BE2C (cell line): ENCODE results near the gene AUH.
"Not testable (repeated sequence)": the region's sequence is repeated elsewhere in the genome, so short reads cannot be mapped to it uniquely, and the experiment has no call there.

Source experiments
- DNase-seq: peaks from one replicate; pipeline ENCODE4 v3.0.0-alpha.2; 2020
- H3K27me3 ChIP-seq: fragments of 250-450 bp; sonication (Bioruptor Pico); 2 replicates; pipeline ENCODE4 v1.5.1; 2020; ENCODE audit warnings: mild to moderate bottlenecking
- H3K36me3 ChIP-seq: fragments of 250-450 bp; sonication (Bioruptor Pico); 2 replicates; pipeline ENCODE4 v1.5.1; 2020; ENCODE audit warnings: mild to moderate bottlenecking
- H3K4me1 ChIP-seq: fragments of 250-450 bp; sonication (Bioruptor Pico); 2 replicates; pipeline ENCODE4 v1.5.1; 2020
- H3K4me3 ChIP-seq: 2 replicates; pipeline ENCODE4 v1.5.1; 2011; ENCODE audit warnings: low read depth, low read length
- H3K9me3 ChIP-seq: fragments of 250-450 bp; sonication (Bioruptor Pico); 2 replicates; pipeline ENCODE4 v1.5.1; 2020
- TF ChIP-seq, protein P1 (sequence below): IDR thresholded peaks from 2 replicates; pipeline ENCODE4 v1.5.1; 2012; ENCODE audit warnings: mild to moderate bottlenecking, low read depth, low read length

The AUH gene

DNA sequence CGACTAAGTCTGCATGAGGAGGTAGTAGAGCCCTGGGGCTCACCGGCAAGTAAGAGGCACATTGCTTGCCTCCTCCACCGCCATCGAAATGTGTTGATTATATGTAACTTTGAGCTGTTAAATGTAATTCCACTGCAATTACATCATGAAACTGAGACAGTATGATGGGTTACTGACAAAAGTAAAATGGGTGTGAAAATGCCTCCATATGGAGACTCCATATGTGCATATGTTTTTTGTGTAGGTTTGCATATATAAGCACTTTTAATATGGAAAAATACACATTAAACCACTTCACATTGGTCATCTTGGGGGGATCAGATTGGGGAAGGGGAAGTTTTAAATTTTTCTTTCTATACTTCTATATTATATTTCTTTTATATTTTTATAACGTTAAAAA is 32.1 kb upstream of the AUH start:
- TF ChIP-seq, protein P1, sequence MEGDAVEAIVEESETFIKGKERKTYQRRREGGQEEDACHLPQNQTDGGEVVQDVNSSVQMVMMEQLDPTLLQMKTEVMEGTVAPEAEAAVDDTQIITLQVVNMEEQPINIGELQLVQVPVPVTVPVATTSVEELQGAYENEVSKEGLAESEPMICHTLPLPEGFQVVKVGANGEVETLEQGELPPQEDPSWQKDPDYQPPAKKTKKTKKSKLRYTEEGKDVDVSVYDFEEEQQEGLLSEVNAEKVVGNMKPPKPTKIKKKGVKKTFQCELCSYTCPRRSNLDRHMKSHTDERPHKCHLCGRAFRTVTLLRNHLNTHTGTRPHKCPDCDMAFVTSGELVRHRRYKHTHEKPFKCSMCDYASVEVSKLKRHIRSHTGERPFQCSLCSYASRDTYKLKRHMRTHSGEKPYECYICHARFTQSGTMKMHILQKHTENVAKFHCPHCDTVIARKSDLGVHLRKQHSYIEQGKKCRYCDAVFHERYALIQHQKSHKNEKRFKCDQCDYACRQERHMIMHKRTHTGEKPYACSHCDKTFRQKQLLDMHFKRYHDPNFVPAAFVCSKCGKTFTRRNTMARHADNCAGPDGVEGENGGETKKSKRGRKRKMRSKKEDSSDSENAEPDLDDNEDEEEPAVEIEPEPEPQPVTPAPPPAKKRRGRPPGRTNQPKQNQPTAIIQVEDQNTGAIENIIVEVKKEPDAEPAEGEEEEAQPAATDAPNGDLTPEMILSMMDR, result no peak
- no peaks in the 10 kb centered on the region for H3K36me3 ChIP-seq
- no peak overlapping the region for H3K4me3 ChIP-seq
- no peak for DNase-seq
- no peaks in the 10 kb centered on the region for H3K27me3 ChIP-seq
- H3K9me3 ChIP-seq, result no peaks in the 10 kb centered on the region
- no peaks in the 10 kb centered on the region for H3K4me1 ChIP-seq

- no peaks in the 10 kb centered on the region for H3K27me3 ChIP-seq
- TF ChIP-seq, protein P1, result no peak
- H3K36me3 ChIP-seq, result no peaks in the 10 kb centered on the region
- H3K9me3 ChIP-seq, result no peaks in the 10 kb centered on the region
- no peak overlapping the region for H3K4me3 ChIP-seq
- DNase-seq, result no peak
- no peaks in the 10 kb centered on the region for H3K4me1 ChIP-seq
These were observed 30.7 kb upstream of the AUH start for GRCh38 chr9:91392435-91392834.

DNA sequence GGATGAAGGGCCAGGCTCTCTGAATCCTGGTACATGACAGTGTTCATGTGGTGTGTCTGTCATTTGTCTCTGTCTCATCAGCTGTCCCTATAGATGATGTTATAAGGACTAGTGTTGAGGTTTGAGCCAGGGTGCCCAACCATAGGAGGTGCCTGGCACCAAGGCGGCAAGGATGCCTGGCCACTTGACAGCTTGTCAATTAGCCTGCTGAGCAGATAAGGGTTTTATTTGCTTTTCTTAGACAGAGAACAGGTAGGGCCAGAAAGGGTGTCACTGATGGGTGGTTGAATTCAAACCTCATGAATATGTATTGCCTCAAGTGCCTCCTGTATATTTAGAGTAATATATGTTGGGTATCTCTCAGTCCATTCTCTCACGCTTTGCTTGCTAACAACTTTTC is 30.1 kb upstream of the AUH start:
- Histone ChIP-seq H3K9me3 (no peaks in the 10 kb centered on the region), H3K27me3 (no peaks in the 10 kb centered on the region), H3K4me1 (no peaks in the 10 kb centered on the region), H3K36me3 (no peaks in the 10 kb centered on the region), H3K4me3 (no peak overlapping the region)
- TF ChIP-seq, protein P1, result no peak
- DNase-seq, result no peak

DNA sequence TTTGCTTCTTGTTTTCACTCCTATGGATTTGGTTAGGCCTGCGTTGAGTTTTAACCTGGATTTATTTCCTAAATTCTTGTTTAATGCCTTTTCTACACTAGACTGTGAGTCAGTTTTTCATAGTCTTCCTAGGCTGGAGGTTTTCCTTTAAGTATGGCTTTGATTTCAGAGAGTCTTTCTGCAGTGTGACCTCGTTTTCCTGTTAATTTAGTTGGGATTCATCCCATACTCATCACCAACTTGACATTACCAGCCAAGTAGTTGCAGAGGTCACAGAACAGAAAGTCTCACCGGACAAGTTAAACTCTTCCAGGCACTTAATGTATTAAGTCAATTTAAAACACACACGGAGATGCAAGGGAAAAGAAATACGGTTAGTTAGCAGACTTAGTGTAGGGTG is 29.7 kb upstream of the AUH start:
- Histone ChIP-seq H3K36me3 (no peaks in the 10 kb centered on the region), H3K27me3 (no peaks in the 10 kb centered on the region), H3K9me3 (no peaks in the 10 kb centered on the region), H3K4me1 (no peaks in the 10 kb centered on the region), H3K4me3 (no peak overlapping the region)
- TF ChIP-seq, protein P1, result no peak
- no peak for DNase-seq

DNA sequence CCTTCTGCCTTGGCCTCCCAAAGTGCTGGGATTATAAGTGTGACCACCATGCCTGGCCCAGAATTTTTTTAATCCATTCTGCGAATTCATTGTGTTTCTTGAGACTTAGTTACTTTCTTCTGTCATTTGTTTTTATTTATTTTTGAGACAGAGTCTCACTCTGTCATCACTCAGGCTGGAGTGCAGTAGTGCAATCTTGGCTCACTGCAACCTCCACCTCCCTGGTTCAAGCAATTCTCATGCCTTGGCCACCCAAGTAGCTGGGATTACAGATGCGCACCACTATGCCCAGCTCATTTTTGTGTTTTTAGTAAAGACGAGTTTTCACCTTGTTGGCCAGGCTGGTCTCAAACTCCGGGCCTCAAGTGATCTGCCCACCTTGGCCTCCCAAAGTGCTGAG is 28.0 kb upstream of the AUH start:
- not testable (repeated sequence) for DNase-seq, H3K27me3 ChIP-seq, H3K4me1 ChIP-seq, H3K36me3 ChIP-seq, H3K4me3 ChIP-seq, H3K9me3 ChIP-seq

- H3K4me1 ChIP-seq, result no peaks in the 10 kb centered on the region
- no peak for DNase-seq
- TF ChIP-seq, protein P1, result no peak
- no peaks in the 10 kb centered on the region; the same call in 1 of the 2 replicates for H3K27me3 ChIP-seq
- H3K4me3 ChIP-seq, result no peak overlapping the region
- no peaks in the 10 kb centered on the region for H3K9me3 ChIP-seq
- no peaks in the 10 kb centered on the region for H3K36me3 ChIP-seq
These were observed 25.0 kb upstream of the AUH start for GRCh38 chr9:91386765-91387164.

DNA sequence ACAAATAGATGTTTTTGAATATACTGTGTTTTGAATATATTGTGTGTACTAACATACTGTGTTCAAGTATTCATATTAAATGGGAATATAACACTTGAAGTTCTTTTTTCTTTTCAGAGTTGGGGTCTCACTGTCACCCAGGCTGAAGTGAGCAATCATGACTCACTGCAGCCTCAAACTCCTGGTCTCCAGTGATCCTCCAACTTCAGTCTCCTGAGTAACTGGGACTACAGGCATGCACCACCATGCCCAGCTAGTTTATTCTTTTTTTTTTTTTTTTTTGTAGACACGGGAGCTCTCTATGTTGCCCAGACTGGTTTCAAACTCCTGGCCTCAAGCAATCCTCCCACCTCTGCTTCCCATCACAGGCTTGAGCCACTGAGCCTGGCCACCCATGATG is 23.2 kb upstream of the AUH start:
- H3K4me1 ChIP-seq, result no peaks in the 10 kb centered on the region
- H3K36me3 ChIP-seq, result no peaks in the 10 kb centered on the region
- TF ChIP-seq, protein P1, result no peak
- DNase-seq, result no peak
- no peaks in the 10 kb centered on the region; the same call in 1 of the 2 replicates for H3K27me3 ChIP-seq
- no peak overlapping the region for H3K4me3 ChIP-seq
- H3K9me3 ChIP-seq, result no peaks in the 10 kb centered on the region
